Measurements from ENCODE around the gene SLC26A1. TPM values are rescaled to one million over a fixed set of nuclear protein-coding genes. Genes with fewer than 3 reads are reported as not detected.

The SLC26A1 gene
- 3.1 TPM for polyA plus RNA-seq (2013, experiment 1 of 2; ENCODE audit: insufficient read length)
- polyA plus RNA-seq (2013, experiment 2 of 2; ENCODE audit: insufficient read length), result 1.8 TPM

- DNase-seq, result no peak
These were observed at the start of gene SLC26A1 for GRCh38 chr4:993111-994029. Gene SLC26A1, minus strand, starts transcription at chr4:993404. Its CDS starts 1,701 bp downstream, at chr4:991703.

GRCh38 chr4:1042352-1043055 is 49.3 kb upstream of the SLC26A1 start:
- no peak for DNase-seq

GRCh38 chr4:1041936-1042330 is 48.7 kb upstream of the SLC26A1 start:
- DNase-seq, result no peak

- peak; percentile 64 for DNase-seq
These were observed 48.1 kb upstream of the SLC26A1 start for GRCh38 chr4:1041147-1041935.

- no peak for DNase-seq
These were observed 47.3 kb upstream of the SLC26A1 start for GRCh38 chr4:1040344-1041146.

- DNase-seq, result peak; percentile 65
These were observed 46.5 kb upstream of the SLC26A1 start for GRCh38 chr4:1039493-1040343.

- no peak for DNase-seq
These were observed 45.8 kb upstream of the SLC26A1 start for GRCh38 chr4:1038948-1039492.

GRCh38 chr4:1036976-1037810 is 44.0 kb upstream of the SLC26A1 start:
- no peak for DNase-seq

- no peak for DNase-seq
These were observed 42.9 kb upstream of the SLC26A1 start for GRCh38 chr4:1036095-1036494.

- DNase-seq, result no peak
These were observed 42.3 kb upstream of the SLC26A1 start for GRCh38 chr4:1035510-1035909.

- DNase-seq, result peak; percentile 47
These were observed 40.8 kb upstream of the SLC26A1 start for GRCh38 chr4:1033840-1034551.

- DNase-seq, result no peak
These were observed 39.7 kb upstream of the SLC26A1 start for GRCh38 chr4:1032861-1033260.

GRCh38 chr4:1031956-1032795 is 39.0 kb upstream of the SLC26A1 start:
- no peak for DNase-seq

GRCh38 chr4:1031346-1031745 is 38.1 kb upstream of the SLC26A1 start:
- DNase-seq, result no peak

GRCh38 chr4:1030559-1030958 is 37.4 kb upstream of the SLC26A1 start:
- no peak for DNase-seq

GRCh38 chr4:1030031-1030430 is 36.8 kb upstream of the SLC26A1 start:
- no peak for DNase-seq

- no peak for DNase-seq
These were observed 36.3 kb upstream of the SLC26A1 start for GRCh38 chr4:1029529-1029928.

All from fibroblast of skin of scalp (primary cell).